NB4 (cell line): ENCODE results near the gene LYRM4.

Source experiments
- DNase-seq: peaks from one replicate; pipeline ENCODE4 v3.0.0; 2010; ENCODE audit warnings: low read depth
- H3K4me3 ChIP-seq: one replicate; pipeline ENCODE4 v1.5.1; 2011; ENCODE audit warnings: mild to moderate bottlenecking, low read depth, low read length, moderate library complexity
- CTCF ChIP-seq: IDR thresholded peaks from one replicate; pipeline ENCODE4 v1.5.1; 2012; ENCODE audit warnings: low read depth, low read length
- MAX ChIP-seq: IDR thresholded peaks from 2 replicates; pipeline ENCODE4 v1.6.1; 2011; ENCODE audit warnings: low read depth, low read length
- MYC ChIP-seq: IDR thresholded peaks from 2 replicates; pipeline ENCODE4 v1.6.1; 2011; ENCODE audit warnings: low read depth, low read length
- POLR2A ChIP-seq: IDR thresholded peaks from 2 replicates; pipeline ENCODE4 v1.6.1; 2011; ENCODE audit warnings: mild to moderate bottlenecking; ENCODE audit not compliant: insufficient read length; ENCODE audit errors: extremely low read depth

LYRM4 gene

GRCh38 chr6:5093231-5094015 lies 167.3 kb downstream of the LYRM4 start:
- H3K4me3 ChIP-seq: no peak overlapping the region
- TF ChIP-seq POLR2A (no peak), MYC (no peak), CTCF (no peak), MAX (no peak)
- no peak for DNase-seq

GRCh38 chr6:5091210-5092069 lies 169.3 kb downstream of the LYRM4 start:
- H3K4me3 ChIP-seq: no peak overlapping the region
- no peak for TF ChIP-seq MAX
- no peak for TF ChIP-seq MYC
- TF ChIP-seq POLR2A: no peak
- TF ChIP-seq CTCF: no peak
- no peak for DNase-seq

- TF ChIP-seq POLR2A (no peak), CTCF (no peak), MAX (no peak)
- no peak overlapping the region for H3K4me3 ChIP-seq
- no peak for DNase-seq
These were observed 170.1 kb downstream of the LYRM4 start for GRCh38 chr6:5090603-5091002.

GRCh38 chr6:5089481-5090438 lies 171.0 kb downstream of the LYRM4 start:
- DNase-seq: no peak
- no peak overlapping the region for H3K4me3 ChIP-seq
- TF ChIP-seq POLR2A (no peak), MAX (no peak)

GRCh38 chr6:5088780-5089179 lies 172.0 kb downstream of the LYRM4 start:
- no peak for DNase-seq
- no peak overlapping the region for H3K4me3 ChIP-seq
- TF ChIP-seq POLR2A (no peak), MAX (no peak), CTCF (no peak), MYC (no peak)
